IPS-NIHi7 (cell line): ENCODE results near the gene PTPRR.

ENCODE experiments used
- DNase-seq: peaks from one replicate; pipeline ENCODE4 v3.0.0; 2012; ENCODE audit warnings: mixed read lengths; ENCODE audit errors: extremely low spot score

The PTPRR gene

DNA sequence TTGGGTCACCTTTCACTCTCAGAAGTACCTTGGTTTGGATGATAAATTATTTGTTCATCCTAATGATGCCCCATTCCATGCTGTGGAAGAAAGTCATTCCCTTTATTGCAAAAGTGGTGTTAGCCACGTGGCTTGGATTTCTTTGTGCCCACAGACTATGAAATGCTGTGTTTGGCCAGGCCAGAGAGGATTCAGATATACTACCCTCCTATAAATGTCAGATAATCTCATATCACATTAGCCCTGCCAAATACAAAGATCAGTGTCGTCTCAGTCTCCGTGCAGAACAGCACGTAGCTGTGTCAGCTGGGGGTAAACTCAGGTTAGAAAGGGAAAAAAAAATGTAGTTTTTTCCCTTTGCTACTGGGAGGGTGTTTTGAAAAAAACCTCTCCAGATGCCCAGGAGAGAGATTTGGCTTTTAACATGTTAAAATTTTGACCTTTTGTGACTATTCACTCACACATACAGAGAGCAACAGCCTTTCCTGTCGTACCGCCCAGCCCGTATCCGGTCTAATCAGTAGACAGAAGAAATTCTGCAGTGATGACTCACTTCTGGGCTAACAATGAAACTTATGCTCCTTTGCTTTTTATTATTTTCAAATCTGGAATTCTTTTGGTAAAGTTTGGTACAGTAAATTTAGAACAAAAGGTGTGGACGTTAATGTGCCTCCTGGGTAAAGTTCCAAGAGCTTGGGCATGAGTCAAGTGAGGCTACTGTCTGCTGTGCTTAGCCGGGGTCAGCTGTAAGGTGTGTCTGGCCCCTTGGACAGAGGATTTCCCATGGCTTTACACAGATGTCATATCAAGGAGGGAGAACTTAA is 274.8 kb downstream of the PTPRR start:
- peak; percentile 23 for DNase-seq

DNA sequence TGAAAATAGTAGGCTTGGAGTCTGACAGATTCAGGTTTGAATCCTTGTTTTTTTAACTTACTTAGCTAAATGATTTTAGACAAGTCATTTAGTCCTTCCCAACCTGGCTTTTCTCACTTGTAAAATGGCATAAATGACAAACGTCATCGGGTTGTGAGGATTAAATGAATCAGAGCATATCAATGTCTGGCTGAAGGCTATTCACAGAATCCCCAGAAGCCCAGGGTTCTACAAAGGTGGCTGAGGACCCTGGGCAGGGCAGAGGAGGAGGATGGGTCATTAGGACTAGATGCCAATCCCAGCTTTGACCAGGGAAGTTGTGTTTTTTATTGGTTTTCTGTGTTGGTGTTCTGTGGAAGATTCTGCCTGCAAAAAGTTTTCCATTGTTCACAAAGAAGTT is 275.7 kb downstream of the PTPRR start:
- no peak for DNase-seq

GRCh38 chr12:70643939-70644338 is 276.6 kb downstream of the PTPRR start:
- DNase-seq: no peak

DNA sequence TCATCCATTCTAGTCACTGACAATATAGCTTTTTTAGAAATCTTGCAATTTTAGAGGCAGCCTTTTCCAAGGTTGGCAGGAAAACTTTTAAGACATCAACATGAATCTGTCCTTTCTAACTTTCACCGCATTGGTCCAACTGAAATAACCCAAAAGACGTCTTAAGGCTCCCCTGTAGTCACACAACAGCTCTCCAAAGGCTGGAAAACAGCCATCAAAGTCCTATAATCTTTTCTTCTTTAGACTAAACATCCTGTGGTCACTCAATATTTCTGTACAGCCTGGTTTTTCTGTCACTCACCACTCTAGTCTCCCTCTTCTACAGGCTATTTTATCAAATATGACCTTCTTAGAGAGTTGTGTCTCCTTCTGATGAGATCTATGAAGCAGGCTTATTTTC is 278.8 kb downstream of the PTPRR start:
- no peak for DNase-seq

GRCh38 chr12:70640901-70641300 is 279.6 kb downstream of the PTPRR start:
- no peak for DNase-seq

- DNase-seq: no peak
These were observed 281.0 kb downstream of the PTPRR start for GRCh38 chr12:70639535-70639934.

GRCh38 chr12:70638639-70639360 is 281.7 kb downstream of the PTPRR start:
- DNase-seq: no peak

GRCh38 chr12:70637303-70638085 is 283.0 kb downstream of the PTPRR start, which contains the start of gene PTPRB:
Gene PTPRB (minus strand): TSS chr12:70637429. CDS start chr12:70637395, 34 bp downstream.
- no peak for DNase-seq

DNA sequence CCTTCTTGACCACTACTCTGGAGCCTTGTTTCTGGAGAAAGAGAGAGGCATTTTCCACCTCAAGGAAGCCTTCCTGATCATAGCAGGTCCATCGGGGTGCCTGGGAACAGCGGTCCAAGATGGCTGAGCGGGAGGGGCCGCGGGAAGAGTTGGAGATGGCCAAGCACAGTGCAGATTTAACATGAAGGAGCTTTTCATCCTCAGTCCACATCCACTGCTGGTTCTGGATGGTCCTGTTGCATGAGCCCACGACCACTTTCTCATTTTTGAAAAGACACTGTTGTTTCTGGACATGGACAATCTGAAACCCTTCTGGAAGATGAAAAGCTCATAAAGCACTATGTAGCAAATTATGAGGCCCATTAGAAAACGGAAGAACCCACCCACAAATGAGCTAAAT is 284.8 kb downstream of the PTPRR start:
- no peak for DNase-seq

GRCh38 chr12:70628701-70629480 is 291.6 kb downstream of the PTPRR start:
- no peak for DNase-seq

- no peak for DNase-seq
These were observed 292.9 kb downstream of the PTPRR start for GRCh38 chr12:70627677-70628076.

DNA sequence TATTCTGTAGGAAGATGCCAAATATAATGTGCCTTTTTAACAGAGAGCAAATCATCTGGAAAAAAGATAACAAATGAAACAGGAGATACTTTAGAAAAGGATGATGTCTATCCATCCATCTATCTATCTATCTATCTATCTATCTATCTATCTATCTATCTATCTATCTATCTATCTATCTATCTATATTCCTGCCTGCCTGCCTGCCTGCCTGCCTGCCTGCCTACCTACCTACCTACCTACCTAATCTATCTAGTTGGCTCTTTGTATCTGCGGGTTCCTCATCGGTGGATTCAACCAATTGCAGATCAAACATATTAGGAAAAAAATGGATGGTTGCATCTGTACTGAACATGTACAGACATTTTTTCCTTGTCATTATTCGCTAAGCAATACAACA is 294.4 kb downstream of the PTPRR start:
- DNase-seq: no peak

GRCh38 chr12:70619471-70620152 is 300.9 kb downstream of the PTPRR start:
- no peak for DNase-seq

DNA sequence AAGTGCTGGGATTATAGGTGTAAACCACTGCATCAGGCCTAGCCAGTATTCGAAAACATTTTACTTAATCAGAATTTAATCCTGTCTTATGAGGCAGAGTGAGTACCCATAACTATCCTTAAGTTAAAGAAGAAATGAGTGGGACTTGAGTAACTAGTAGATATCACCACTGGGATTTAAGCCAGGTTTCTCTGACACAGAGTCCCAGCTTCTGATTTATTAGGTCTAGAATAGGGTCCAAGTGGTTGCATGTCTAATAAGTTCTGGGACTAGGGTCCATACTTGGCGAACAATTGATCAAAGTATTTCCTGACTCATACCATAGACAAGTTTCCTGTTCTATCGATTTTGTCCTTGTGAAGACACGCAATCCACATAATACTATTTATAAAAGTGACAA is 302.2 kb downstream of the PTPRR start:
- no peak for DNase-seq

DNA sequence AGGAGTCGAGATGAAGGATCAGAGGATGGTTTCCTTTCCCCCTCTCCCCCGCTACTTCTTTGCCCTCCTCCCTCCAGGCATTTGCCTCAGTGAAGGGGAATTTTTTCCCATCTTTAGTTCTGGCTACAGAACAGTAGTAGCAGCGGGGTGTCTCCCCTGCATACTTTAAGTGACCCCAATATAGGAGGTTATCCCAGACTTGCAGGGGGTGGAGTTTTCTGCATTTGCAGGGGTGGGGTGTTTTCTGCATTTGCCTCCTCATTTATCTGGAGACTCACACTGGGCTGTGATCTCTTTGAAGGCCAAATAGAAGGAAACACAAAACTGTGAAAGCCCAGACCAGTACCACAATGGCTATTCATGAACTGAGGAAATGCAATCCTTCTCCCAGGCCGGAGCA is 303.1 kb downstream of the PTPRR start:
- no peak for DNase-seq

DNA sequence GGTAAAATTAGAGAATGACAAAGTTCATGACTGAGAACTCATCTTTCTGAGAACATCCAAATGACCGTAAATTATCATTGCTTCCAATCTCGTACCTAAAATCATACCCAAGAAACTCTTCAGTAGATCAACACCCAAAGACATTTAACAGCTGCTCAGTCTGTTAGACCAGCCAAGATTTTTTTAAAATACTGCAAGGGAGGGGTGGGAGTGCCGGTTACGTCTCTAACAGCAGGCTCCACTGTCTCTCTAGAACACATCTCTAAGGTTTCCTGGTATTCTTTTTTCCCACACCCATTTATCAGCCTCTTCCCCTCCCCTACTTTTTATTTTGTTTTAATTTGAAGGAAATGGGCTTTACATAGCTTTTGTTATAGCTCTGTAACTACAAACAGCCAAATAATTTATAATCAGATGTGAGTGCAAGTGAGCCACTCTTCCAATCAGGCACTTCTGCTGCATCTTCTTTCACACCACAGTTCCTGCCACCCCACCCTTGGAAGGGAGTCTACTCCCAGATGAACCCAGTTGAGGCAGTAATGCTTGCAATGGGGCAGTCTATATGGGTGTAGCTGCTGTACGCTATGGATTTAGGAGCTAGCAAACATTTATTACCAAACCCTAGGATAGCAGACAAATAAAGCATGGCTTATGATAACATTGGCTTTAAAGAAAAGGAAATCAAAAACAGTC is 305.2 kb downstream of the PTPRR start:
- no peak for DNase-seq

GRCh38 chr12:70609739-70610491 is 310.6 kb downstream of the PTPRR start:
- peak; percentile 47 for DNase-seq

DNA sequence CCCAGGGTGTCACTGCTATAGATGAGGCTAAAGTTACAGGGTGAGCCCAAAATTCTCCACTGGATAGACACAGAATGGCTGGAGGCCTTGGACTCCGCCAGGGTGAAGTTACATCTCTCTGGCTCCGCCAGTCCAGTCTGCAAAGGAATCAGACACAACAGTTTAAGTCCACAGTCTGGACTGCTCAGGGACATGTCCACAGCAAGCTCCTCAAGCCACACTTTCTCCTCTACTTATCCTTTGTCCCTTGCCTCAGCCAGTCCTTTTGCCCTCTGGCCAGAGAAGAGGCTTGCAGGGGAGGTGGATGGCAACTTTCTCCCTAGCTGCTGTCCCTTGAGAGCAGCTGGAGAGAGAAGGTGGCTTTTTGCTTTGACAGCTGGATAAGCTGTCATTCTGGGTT is 311.3 kb downstream of the PTPRR start:
- no peak for DNase-seq

- no peak for DNase-seq
These were observed 312.4 kb downstream of the PTPRR start for GRCh38 chr12:70608184-70608583.

GRCh38 chr12:70607107-70607506 is 313.4 kb downstream of the PTPRR start:
- no peak for DNase-seq
